HG03159 (cell line): ENCODE measurements around the gene TROAP.
"Not testable (repeated sequence)": the region's sequence is repeated elsewhere in the genome, so short reads cannot be mapped to it uniquely, and the experiment has no call there.

Experiments
- ATAC-seq: cut with Tn5 transposase; IDR thresholded peaks from one replicate; pipeline ENCODE4 v1.9.1; 2021; ENCODE audit warnings: mild to moderate bottlenecking, moderate library complexity; ENCODE audit not compliant: unreplicated experiment

Gene TROAP

GRCh38 chr12:49294086-49294803 is 28.8 kb upstream of the TROAP start:
- ATAC-seq, result no peak

- ATAC-seq, result no peak
Measured at GRCh38 chr12:49294804-49295081, 28.3 kb upstream of the TROAP start.

GRCh38 chr12:49295082-49295936 is 27.7 kb upstream of the TROAP start, which contains the start of gene PRPH:
PRPH (plus strand) TSS chr12:49295147; CDS start chr12:49295201, 54 bp downstream.
- no peak for ATAC-seq

GRCh38 chr12:49296034-49296835 is 26.8 kb upstream of the TROAP start:
- ATAC-seq, result no peak

GRCh38 chr12:49296836-49297694 is 26.0 kb upstream of the TROAP start:
- no peak for ATAC-seq

- ATAC-seq, result no peak
Measured at GRCh38 chr12:49297695-49298060, 25.4 kb upstream of the TROAP start.

- ATAC-seq, result no peak
Measured at GRCh38 chr12:49298160-49298559, 24.9 kb upstream of the TROAP start.

GRCh38 chr12:49301760-49302159 is 21.3 kb upstream of the TROAP start:
- no peak for ATAC-seq

GRCh38 chr12:49304161-49304560 is 18.9 kb upstream of the TROAP start:
- no peak for ATAC-seq

- ATAC-seq, result no peak
Measured at GRCh38 chr12:49305762-49306510, 17.1 kb upstream of the TROAP start.

GRCh38 chr12:49309386-49309785 is 13.7 kb upstream of the TROAP start:
- no peak for ATAC-seq

GRCh38 chr12:49310451-49311000 is 12.5 kb upstream of the TROAP start:
- ATAC-seq, result not testable (repeated sequence)

- no peak for ATAC-seq
Measured at GRCh38 chr12:49314811-49315210, 8.2 kb upstream of the TROAP start.

- ATAC-seq, result not testable (repeated sequence)
Measured at GRCh38 chr12:49317118-49317517, 5.9 kb upstream of the TROAP start.

- ATAC-seq, result not testable (repeated sequence)
Measured at GRCh38 chr12:49320411-49321103, 2.5 kb upstream of the TROAP start.

GRCh38 chr12:49322367-49322707 is 718 bp upstream of the TROAP start:
- no peak for ATAC-seq

GRCh38 chr12:49323524-49324097 is 556 bp downstream of the TROAP start:
- no peak for ATAC-seq

GRCh38 chr12:49325606-49326005 is 2.6 kb downstream of the TROAP start:
- ATAC-seq, result no peak

GRCh38 chr12:49327368-49327767 is 4.3 kb downstream of the TROAP start:
- ATAC-seq, result no peak
